ENCODE measurements around the gene PPDPF. TPM values are rescaled to one million over a fixed set of nuclear protein-coding genes. Genes with fewer than 3 reads are reported as not detected.

Gene PPDPF
- total and polyA plus RNA-seq, 2 of the 8 experiments (the other 6 are each of a cell fraction or from before 2014, with no cell fraction given), result 30.5 to 138 TPM

- TF ChIP-seq CHD7 (IDR thresholded peaks at IDR 0.05; ENCODE audit: insufficient replicate concordance, low read length) (no peak), USF2 (IDR thresholded peaks at IDR 0.05; ENCODE audit: low read length) (no peak)
Measured at GRCh38 chr20:63491635-63492230, 28.8 kb upstream of the PPDPF start (continued).

Data from H1 (cell line).